Hair follicular keratinocyte (primary cell): ENCODE results near the gene PNMA8A. TPM values are rescaled to one million over a fixed set of nuclear protein-coding genes. Genes with fewer than 3 reads are reported as not detected.

ENCODE experiments used
- total RNA-seq: library from RNA; depleted of rRNA; stranded (reverse); fragments of >200 nt; gene quantifications from 2 replicates; pipeline ENCODE4 v1.2.3, GENCODE V29; 2015

Gene PNMA8A, protein sequence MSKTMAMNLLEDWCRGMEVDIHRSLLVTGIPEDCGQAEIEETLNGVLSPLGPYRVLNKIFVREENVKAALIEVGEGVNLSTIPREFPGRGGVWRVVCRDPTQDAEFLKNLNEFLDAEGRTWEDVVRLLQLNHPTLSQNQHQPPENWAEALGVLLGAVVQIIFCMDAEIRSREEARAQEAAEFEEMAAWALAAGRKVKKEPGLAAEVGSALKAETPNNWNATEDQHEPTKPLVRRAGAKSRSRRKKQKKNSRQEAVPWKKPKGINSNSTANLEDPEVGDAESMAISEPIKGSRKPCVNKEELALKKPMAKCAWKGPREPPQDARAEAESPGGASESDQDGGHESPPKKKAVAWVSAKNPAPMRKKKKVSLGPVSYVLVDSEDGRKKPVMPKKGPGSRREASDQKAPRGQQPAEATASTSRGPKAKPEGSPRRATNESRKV
- total RNA-seq = 0.87 and 1.2 TPM in 2 replicates

DNA sequence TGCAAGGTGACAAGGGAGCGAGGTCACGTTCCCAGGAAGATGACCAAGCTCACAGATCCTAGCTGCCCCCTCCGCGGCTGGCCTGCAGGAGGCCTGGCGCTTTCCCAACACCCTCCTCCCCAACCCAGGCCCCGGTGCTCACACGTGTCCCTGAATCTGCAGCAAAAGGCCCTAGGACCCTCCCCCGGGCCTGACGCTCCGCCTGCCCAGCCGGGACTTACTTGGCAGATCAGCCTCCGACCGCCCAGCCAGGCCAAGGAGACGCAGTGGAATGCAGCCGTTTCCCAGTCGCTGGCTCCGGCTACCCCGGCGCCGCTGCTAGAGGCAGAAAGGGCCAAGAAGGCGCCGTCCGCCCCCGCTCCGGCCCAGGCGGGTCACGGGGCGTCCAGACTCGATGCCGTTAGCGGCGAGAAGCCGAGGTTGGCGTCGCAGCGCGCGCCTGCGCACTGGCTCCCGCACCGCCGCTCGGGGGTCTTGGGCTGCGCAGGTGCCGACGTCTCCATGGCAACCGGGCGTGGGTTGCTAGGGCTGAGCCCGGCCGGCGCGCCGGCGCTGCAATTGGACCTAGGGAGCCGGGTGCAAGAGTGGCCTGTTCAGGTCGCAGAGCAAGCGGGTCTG is at the start of gene PNMA8A:
Gene PNMA8A (minus strand): TSS at position 448 of the 618 bp plus-strand sequence. CDS start 528 bp downstream, outside the sequence.

DNA sequence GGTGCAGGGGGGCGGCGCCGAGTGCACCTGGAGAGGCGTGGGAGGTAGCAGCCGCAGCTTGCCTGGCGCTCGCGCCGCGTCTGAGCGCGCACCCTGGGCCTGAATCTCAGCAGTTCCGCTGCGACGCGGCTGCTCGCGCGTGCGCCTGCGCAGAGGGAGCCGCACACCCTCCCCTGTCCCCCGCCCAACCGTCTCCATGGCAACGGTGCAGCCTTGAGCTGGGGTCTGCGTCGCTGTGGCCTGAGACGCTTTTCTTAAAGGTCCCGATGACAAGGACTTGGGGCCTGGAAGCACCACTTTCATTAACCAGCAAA is 24.4 kb upstream of the PNMA8A start, which contains the start of gene PNMA8B:
Gene PNMA8B (minus strand): TSS at position 82 of the 314 bp plus-strand sequence. CDS start 402 bp downstream, outside the sequence.

DNA sequence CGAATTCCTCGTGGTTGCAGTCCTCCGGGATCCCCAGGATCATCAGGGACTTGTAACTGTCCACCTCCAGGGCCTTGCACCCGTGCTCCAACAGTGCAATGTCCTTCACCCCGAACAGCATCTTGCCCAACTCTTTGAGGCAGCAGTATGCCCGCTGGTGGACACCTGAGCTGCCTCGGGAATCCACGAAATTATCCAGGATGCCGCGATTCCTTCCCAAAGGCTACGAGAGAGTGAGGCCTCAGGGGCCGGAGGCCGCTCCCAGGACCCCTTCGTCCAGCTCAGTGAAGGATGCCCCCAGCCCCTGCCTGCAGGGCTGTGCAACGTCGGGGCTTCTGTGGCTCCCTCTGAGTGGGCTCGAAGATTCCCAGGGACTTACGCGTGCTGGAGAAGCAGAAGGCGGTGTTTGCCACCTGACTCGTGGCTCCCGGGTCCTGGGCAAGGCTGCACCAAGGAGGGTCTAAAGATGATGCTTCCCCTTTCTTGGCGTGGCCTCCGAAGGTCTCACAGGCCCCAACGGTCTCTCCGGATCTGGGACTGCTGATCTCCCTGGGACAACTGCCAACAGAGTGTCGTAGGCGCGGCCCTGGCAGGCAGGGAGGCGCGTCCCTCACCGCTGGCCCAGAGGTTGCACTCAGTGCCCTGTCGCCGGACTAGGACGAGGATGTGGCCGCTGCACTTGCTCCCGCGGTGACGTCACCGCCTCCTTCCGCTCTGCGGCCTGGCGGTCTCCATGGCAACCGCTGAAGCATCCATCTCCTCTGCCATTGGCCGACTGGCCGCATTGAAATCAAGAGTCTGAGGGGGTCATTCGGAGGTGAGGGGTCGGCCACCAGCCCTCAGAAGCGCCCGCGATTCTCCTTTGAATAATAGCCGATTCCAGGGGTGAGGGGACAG is 42.9 kb downstream of the PNMA8A start, which contains the start of gene PNMA8C:
Gene PNMA8C (minus strand): TSS at position 698 of the 897 bp plus-strand sequence. CDS start 577 bp downstream, at position 121.

Other genes with a start within 250 kb of the PNMA8A start
- 0.23 and 0.34 TPM in 2 replicates for gene IGFL1, start 241.8 kb downstream of the PNMA8A start, total RNA-seq
- not detected in 2 replicates for gene HIF3A, start 174.5 kb downstream of the PNMA8A start, total RNA-seq
- 48.3 and 72.6 TPM in 2 replicates for gene PPP5C, start 124.5 kb downstream of the PNMA8A start, total RNA-seq
- 16.8 and 27.7 TPM in 2 replicates for gene CCDC8, start 58.0 kb downstream of the PNMA8A start, total RNA-seq
- not detected in 2 replicates for gene PNMA8C, start 42.6 kb downstream of the PNMA8A start, total RNA-seq
- gene PNMA8B, start 24.3 kb upstream of the PNMA8A start, total RNA-seq = under 0.01 and 0.04 TPM in 2 replicates
- 178 and 232 TPM in 2 replicates for gene CALM3, start 129.8 kb upstream of the PNMA8A start, total RNA-seq
- 0.04 and 1.6 TPM in 2 replicates for gene PTGIR, start 153.5 kb upstream of the PNMA8A start, total RNA-seq
- gene GNG8, start 164.6 kb upstream of the PNMA8A start, total RNA-seq = not detected in 2 replicates
- gene DACT3, start 189.6 kb upstream of the PNMA8A start, total RNA-seq = 0.23 and 0.27 TPM in 2 replicates
- gene PRKD2, start 245.6 kb upstream of the PNMA8A start, total RNA-seq = 26.9 and 35.5 TPM in 2 replicates